HG03571 (cell line): ENCODE data around the gene SMIM13.

Source experiments
- ATAC-seq: cut with Tn5 transposase; IDR thresholded peaks from one replicate; pipeline ENCODE4 v1.9.1; 2021; ENCODE audit not compliant: unreplicated experiment

Gene SMIM13

DNA sequence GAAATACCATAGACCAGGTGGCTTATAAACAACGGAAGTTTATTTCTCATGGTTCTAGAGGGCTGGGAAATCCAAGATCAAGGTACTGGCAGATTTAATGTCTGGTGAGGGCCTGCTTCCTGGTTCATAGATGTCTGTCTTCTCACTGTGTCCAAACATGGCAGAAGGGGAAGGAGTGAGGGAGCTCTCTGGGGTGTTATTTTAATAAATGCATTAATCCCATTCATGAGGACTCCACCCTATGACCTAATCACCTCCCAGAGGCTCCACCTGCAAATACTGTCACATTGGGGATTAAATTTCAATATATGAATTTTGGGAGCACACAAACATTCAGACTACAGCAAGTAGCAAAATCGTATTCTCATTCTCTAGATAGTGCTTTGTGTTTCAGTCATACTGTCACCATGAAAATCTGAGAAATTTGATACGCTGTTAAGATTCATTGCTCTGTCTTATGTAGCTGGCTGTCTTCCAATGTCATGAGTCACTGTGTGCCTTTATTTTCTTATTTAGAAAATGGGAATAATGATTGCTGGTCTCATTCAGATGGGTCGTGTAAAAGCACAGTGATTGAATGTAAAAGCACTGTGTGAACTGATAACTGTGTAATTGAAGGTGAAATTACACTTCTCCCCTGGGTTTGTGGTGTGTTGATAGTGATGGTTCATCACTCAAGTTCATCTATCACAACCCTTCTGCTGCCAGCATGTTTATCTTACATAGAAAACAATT lies 26.8 kb downstream of the SMIM13 start:
- no peak for ATAC-seq

DNA sequence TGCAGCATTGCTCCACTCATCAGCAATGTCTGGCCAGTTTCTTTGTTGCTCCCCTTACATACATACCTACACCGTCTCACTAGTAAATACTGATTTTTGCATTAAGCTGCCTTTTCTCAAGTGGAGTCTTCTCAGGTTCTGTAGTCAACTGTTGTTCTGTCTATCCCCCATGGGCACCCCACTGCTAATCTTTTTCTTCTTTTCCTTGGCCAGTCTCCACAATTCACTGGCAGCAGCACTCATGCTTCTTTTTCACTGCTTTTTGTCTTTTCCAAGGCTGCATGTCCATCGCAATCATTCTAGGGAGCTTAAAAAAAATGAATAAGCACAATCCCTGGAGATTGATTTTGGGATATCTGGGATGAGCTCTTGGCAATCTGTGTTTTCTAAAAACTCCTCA lies 28.2 kb downstream of the SMIM13 start:
- no peak for ATAC-seq

DNA sequence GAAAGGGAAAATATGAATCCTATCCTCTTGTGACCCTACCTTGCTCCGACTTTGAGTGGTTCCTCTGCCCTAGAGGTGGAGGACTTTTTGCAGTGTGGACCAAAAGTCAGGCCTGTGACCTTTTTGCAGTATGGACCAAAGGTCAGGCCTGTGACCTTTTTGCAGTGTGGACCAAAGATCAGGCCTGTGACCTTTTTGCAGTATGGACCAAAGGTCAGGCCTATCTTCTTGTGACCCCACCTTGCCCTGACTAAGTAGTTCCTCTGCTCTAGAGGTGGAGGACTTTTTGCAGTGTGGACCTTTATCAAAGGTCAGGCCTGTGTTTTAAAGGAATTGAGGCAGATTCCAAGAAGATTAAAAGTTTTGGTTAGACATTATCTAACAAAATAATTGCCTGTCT lies 28.7 kb downstream of the SMIM13 start:
- no peak for ATAC-seq

DNA sequence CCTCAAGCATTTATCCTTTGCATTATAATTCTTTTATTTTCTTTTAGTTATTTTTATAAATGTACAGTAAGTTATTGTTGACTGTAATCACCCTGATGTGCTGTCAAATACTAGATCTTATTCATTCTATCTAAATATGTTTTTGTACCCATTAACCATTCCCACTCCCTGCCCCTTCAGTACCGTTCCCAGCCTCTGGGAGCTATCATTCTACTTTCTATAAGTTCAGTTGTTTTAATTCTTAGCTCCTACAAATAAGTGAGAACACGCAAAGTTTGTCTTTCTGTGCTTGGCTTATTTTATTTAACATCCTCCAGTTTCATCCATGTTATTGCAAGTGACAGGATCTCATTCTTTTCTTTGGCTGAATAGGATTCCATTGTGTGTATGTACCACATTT lies 30.3 kb downstream of the SMIM13 start:
- ATAC-seq = no peak

DNA sequence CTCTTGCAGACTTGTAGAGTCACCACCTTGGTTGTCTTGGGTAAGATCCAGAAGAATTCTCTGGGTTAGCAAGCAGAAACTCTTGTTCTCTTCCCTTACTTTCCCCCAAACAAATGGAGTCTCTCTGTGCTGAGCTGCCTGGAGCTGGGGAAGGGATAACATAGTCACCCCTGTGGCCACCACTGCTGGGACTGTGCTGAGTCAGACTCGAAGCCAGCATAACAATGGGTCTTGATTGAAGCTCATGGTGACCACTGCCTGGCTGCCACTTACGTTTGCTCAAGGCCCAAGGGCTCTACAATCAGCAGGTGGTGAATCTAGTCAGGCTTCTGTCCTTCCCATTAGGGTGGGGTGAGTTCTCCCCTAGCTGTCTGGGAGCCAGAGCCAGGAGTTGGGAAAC lies 33.2 kb downstream of the SMIM13 start:
- no peak for ATAC-seq

DNA sequence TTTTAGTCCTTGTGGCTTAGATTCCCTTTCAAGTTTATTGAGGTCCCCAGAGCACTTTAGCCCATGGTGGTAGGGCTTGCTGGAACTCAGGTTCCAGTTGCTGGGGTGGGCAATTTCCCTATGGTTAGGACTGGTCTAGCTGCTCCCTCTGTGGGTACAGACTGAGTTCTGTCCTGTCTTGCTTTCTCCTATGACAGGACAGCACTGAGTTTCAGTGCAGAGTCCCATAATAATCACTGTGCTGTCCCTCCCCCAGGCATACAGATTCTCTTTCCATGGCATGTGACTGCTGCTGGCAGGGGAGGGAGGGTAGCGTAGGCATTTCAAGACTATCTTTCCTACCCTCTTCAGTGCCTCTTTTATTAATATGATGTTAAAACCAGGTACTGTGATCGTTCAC lies 35.0 kb downstream of the SMIM13 start:
- ATAC-seq = no peak

DNA sequence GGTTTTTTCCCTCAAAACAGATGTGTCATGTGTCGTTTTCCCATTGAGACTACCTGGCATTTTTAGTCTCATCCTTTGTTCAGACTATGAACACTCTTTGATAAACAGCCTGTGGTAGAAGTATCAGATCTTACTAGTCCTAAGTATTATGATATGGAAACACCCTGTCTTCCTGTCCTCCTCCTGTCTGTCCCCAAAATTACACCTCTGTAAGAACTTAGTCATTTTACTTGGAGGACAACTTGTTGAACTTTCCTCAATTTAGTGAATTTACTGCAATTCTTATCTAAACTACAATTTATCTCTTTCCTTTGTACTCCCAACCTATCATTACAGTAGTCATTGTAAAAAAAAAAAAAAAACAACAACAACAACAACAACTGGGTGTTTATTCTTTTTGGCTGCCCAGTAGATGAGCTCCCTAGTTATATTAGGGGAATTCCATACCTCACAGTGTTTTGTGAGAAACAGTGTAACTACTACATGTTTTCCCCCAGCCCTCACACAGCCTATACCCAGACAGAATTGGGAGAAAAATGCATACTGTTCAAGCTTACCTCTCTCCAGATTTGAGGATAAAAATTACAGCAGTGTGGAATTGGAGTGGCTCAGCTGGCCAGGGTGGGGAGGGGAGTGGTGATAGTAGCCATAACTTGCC lies 36.4 kb downstream of the SMIM13 start:
- no peak for ATAC-seq

DNA sequence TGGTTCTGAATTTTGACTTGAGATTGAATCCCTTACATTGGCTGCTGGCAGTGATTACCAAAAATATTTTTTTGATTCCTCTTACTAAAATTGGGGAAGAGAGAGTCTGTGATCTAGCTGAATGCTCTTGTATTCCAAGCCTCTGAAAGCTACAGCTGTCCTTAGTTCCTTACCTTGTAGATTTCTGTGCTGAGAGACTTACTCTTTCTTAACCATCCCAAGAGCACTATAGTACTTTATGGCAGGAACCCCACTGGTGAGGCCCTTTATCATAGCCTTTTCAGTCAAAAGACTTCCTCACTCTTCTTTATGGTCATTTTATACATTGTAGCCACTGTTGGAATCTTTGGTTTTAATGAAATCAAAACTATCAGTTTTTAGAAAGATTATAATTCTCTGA lies 37.0 kb downstream of the SMIM13 start:
- no peak for ATAC-seq

DNA sequence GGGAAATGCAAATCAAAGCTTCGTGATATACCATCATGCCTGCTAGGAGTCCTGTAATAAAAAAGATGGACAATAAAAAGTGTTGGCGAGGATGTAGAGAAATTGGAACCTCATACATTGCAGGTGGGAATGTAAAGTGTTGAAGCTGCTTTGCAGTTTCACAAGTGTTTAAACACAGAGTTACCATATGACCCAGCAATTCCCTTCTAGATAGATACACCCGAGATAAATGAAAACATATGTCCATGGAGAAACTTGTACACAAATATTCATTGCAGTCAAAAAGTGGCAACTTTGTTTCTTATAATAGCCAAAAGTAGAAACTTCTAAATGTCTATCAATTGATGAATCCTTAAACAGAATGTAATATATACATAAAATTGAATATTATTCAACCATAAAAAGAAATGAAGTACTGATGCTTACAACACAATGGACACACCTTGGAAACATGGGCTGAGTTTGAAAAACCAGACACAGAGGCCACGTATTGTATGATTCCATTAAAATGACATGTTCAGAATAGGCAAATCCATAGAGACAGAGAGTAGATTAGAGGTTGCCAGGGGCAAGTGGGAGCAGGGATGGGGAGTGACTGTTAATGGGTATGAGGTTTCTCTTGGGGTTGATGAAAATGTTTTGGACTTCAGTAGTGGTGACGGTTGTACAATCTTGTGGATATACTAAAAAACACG lies 38.7 kb downstream of the SMIM13 start:
- ATAC-seq = no peak

DNA sequence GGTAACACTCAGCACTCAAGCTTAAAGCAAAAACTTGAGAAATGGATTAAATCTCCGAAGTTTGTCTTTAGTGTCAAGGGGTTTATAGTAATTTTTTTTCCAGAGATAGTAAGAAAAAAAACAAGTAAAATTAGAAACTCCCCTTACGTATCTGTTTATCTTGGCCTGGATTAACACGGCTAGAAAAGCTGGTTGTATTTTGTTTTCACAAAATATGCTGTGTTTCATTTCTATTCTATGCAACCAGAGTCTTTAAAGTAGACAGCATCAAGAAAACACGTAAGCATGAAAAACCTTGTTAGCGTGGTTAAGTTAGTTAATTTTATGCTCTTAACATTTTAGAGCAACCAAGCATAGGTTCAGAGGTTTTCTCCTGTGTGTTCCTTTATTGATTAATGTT lies 39.6 kb downstream of the SMIM13 start:
- ATAC-seq = no peak

DNA sequence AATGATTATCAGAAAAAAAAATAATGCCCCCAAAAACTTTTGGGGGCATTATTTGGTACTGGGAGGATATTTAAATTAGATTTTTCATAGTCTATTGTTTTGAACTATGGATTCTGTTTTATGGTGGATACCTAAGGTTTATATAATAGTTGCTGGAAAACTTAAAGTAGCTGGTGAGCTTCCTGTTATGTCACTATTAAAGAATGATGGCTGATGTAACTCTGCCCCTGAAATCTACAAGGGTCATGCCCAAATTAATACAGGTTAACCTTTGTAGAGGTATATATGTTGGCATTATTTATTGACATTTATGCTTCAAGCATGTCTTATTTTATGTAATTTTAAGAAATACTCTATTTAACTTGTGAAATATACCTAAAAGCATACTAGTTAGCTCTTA lies 43.2 kb downstream of the SMIM13 start:
- no peak for ATAC-seq

DNA sequence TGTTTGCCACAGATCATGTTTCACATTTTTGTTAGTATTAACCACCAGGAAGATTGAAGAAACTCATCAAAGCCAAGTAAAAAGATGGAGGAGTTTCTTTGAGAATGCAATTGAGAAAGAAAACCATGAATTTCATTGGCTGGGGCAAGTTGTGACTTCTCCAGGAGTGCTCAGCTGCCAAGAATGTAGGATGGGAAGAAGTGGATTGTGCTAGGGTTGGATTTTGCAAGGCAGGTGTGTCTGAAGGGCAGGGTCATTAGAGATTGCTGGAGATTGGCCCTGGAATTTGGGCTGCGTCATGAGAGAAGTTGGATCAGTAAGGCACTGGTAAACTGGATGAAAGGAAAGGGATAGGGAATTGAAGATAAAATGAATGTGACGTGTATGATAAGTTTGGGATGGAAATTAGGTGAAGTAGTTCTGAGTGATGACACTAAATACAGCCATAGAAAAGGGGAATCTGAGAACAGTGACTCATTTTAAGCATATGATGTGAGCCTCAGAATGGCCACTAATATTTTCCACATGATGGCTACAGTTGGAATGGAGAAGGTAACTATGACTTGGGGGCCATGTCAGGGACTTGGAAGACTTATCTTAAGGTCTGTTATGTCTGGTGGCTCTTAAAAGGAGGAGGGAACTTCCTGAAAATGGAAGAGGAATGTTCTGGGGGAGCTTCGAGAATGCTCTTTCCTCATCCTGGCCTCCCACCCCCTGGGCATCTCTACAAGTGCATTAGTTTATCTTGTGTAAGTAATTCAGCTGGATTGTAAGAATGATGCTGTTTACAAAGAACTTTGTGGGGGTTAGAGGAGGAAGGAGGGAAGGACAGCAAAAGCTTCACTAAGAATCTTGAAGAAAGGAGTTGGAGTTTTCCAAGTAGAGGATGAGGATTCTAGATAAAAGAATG lies 45.7 kb downstream of the SMIM13 start:
- ATAC-seq = no peak

DNA sequence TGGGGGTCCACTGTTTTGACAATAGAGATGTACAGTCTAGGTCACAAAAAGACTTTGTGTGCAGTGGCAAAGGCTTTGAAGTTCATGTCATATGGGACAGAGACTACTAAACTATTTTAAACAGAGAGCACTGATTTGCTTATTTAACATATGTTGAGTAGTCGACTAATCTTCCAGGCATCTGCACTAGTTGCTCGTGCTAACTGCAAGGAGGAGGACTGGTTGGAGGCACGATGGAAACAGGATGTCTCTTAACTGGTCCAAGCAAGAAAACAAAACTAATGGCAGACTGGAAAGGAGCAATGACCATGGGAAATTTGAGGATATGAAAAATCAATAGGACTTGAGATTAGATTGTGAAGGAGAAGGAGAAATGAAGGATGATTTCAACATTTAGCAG lies 46.4 kb downstream of the SMIM13 start:
- ATAC-seq = no peak

DNA sequence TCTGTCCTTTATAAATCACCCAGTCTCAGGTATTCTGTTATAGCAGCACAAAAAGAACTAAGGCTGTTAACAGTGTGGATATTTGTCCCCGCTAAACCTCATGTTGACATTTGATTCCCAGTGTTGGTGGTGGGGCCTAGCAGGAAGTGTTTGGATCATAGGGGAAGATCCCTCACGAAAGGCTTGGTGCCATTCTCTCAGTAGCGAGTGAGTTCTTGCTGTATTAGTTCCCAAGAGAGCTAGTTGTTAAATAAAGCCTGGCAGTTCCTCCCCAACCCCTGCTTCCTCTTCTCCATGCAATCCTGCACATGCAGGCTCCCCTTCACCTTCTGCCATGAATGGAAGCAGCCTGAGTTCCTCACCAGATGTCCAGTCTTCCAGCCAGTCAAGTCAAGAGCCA lies 47.7 kb downstream of the SMIM13 start:
- no peak for ATAC-seq

DNA sequence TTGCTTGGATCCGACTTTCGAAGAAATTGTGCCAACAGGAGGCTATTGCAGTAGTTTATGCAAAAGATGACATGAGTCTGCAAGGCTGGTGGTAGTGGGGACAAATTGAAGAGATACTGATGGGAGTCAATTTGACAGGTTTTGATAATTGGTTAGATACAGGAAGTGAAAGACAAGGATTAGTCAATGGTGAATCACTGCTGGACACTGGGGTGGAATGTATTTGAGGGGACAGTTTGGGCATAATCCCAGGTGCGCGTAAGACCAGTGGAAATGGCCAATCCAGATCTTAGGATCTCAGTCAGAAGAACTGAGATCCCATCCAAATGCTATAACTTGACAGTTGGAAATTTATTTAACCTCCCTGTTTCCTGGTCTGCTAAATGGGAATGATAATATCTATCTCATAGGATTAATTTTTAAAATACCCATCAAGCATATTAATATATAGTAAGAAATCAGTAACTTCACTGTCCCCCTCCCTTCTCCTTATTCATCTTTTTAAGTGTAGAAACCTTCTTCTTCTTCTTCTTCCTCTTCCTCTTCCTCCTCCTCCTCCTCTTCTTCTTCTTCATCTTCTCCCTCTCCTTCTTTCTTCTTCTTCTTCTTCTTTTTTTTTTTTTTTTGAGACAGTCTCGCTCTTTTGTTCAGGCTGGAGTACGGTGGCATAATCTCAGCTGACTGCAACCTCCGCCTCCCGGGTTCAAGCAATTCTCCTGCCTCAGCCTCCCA lies 48.8 kb downstream of the SMIM13 start:
- ATAC-seq = no peak

DNA sequence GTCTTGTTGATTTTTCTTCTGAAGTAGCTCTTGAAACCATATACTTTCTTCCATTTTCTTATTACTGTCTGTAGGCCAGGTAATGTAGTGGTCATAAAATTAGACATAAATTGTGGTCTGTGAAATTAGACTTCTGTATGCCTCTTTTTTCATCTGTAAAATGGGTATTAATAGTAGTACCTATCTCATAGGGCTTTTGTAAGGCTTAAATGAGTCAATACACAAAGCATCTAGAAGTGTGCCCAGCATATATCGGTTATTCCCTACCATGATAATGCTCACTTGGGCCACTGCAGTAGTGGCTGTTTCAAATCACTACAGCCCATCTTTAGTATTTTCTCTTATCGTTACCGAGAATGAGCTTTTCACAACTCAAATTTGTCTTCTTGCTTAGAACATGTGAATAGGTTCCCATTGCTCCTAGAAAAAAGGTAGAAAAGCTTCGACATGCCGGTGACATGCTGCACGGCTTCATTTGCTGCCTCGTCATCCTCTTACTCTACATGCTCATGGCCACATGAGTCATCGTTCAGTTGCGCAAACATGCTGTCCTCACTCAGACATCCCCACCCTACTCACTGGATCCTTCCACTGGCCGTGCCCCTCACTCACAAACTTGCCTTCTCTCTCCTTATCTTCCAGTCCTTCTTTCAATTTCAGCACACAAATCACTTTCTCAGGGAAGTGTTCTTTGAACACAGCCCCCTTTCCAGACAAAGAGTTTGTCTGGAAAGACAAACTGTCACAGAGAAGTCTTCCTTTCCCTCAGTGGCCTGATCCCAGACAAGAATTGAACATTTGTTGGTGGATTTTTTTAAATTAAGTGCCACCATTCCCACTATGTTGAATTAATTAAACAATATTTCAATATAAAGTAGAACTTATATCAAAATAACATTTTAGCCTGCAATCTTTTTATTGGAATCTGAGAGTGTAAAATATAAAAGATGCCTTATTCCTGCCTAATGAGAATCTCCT lies 50.0 kb downstream of the SMIM13 start:
- no peak for ATAC-seq

DNA sequence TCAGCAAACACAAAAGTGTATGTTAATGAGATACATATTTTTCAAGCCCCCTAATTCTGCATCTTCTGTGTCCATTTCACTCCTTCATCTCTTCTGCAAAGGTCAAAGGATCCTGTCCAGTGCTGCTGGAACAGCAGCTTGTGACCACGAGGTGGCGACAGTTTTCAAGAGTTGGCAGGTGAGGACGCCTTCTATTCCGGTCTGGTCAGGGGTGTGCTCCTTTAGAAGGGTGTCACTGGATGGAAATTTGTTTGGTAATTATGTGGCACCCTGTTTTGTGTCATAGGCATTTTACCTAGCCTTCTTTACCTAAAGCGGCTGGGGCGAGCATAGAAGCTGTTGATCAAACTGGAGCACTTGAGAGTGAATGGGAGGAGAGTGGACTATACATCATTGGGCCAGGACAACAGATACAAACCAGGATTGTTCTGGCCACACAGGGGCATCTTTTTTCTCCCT lies 50.8 kb downstream of the SMIM13 start:
- ATAC-seq = peak; percentile 76

DNA sequence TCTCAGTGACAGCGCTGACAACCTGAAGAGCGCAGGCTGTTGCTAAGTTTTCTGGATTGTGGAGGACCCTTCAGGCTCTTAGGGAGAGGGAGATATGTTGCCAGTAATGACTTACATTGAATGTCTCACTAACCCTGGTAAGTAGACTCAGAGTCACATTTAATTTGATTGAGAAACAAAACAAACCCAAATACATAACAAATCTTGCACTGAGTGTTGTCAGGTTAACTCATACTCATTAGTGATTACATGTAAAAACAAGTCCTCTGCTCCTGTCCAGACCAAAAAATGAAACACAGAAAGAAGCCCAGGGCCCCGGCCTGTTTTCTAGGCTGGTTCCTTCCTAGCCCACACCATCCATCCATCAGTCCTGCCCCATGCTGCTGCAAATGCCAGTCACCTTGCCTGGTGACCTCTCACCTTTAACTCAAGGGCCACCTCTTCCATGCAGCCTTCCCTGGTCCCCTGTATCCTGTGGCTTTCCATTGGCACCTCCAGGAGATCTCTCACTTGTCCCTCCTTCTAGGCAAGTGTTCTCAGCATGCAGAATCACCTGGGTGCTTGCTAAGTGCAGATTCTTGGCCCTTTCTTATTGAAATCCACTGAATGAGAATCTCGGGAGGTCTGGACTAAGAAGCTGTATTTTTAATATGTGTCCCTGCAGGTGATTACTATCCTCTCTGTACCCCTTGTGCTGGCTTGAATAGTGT lies 52.6 kb downstream of the SMIM13 start:
- ATAC-seq = no peak

DNA sequence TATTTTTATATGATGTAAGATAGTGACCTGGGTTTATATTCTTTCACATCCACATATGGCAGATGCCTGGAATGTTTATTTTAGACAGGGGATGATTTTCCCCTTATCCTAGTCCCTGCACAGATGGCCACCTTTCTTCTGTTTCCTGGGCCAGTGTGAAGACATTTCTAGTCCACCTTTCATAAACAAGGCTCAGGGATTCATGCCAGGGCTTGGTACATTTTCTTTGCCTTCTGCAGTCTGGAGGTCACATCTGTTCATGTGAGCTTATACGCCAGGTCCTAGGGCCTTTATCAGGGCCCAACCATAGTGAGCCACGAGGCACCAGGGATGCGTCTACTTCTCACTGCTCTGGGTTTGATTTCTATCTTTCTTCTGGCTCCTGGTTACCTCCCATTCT lies 55.9 kb downstream of the SMIM13 start:
- no peak for ATAC-seq
